Measurements from ENCODE around the gene MUC5AC. TPM values are rescaled to one million over a fixed set of nuclear protein-coding genes. Genes with fewer than 3 reads are reported as not detected.
A peak's percentile ranks its signal among the peaks of the same experiment; 100 is the strongest.
"Not testable (repeated sequence)": the region's sequence is repeated elsewhere in the genome, so short reads cannot be mapped to it uniquely, and the experiment has no call there.

The MUC5AC gene
- total RNA-seq (2014; rRNA removed; shearing (Covaris generic)): 0.03 TPM in 1 of 2 replicates, not detected in the other

- H3K36me3 ChIP-seq: no peaks in the 10 kb centered on the region
- H3K4me1 ChIP-seq (replicated peaks): peaks cover 28% of the 10 kb centered on the region
- H3K27ac ChIP-seq: no peak within 1 kb of the TSS
- H3K9me3 ChIP-seq (replicated peaks): no peaks in the 10 kb centered on the region
- peak in 1 of 2 experiments; percentile 33 for DNase-seq (ENCODE audit: low read depth in 1 of 2, low spot score in 2 of 2)
- no peaks in the 10 kb centered on the region for H3K27me3 ChIP-seq (replicated peaks)
- H3K4me3 ChIP-seq: no peak within 1 kb of the TSS
Observed at GRCh38 chr11:1157645-1158591, at the start of gene MUC5AC. MUC5AC (plus strand) TSS chr11:1157953; CDS start chr11:1158000, 47 bp downstream.

GRCh38 chr11:1108246-1108900 is 49.4 kb upstream of the MUC5AC start:
- Histone ChIP-seq H3K27ac (no peak overlapping the region), H3K27me3 (replicated peaks) (no peaks in the 10 kb centered on the region), H3K4me3 (no peak overlapping the region), H3K9me3 (replicated peaks) (no peaks in the 10 kb centered on the region), H3K36me3 (no peaks in the 10 kb centered on the region), H3K4me1 (replicated peaks) (no peaks in the 10 kb centered on the region)
- no peak for DNase-seq (ENCODE audit: low read depth in 1 of 2, low spot score in 2 of 2)

GRCh38 chr11:1109101-1109917 is 48.4 kb upstream of the MUC5AC start:
- no peak for DNase-seq (ENCODE audit: low read depth in 1 of 2, low spot score in 2 of 2)
- no peaks in the 10 kb centered on the region for H3K36me3 ChIP-seq
- no peak overlapping the region for H3K4me3 ChIP-seq
- no peaks in the 10 kb centered on the region for H3K4me1 ChIP-seq (replicated peaks)
- no peaks in the 10 kb centered on the region for H3K9me3 ChIP-seq (replicated peaks)
- H3K27ac ChIP-seq: no peak overlapping the region
- no peaks in the 10 kb centered on the region for H3K27me3 ChIP-seq (replicated peaks)

- Histone ChIP-seq H3K36me3 (no peaks in the 10 kb centered on the region), H3K27me3 (replicated peaks) (no peaks in the 10 kb centered on the region), H3K9me3 (replicated peaks) (no peaks in the 10 kb centered on the region), H3K4me3 (no peak overlapping the region), H3K27ac (no peak overlapping the region), H3K4me1 (replicated peaks) (no peaks in the 10 kb centered on the region)
- DNase-seq (ENCODE audit: low read depth in 1 of 2, low spot score in 2 of 2): no peak
Observed at GRCh38 chr11:1109918-1110705, 47.6 kb upstream of the MUC5AC start.

- Histone ChIP-seq H3K9me3 (replicated peaks) (no peaks in the 10 kb centered on the region), H3K27ac (no peak overlapping the region), H3K27me3 (replicated peaks) (no peaks in the 10 kb centered on the region), H3K36me3 (no peaks in the 10 kb centered on the region), H3K4me1 (replicated peaks) (no peaks in the 10 kb centered on the region), H3K4me3 (no peak overlapping the region)
- DNase-seq (ENCODE audit: low read depth in 1 of 2, low spot score in 2 of 2): no peak
Observed at GRCh38 chr11:1111545-1112212, 46.1 kb upstream of the MUC5AC start.

GRCh38 chr11:1112351-1113191 is 45.2 kb upstream of the MUC5AC start:
- Histone ChIP-seq H3K27me3 (replicated peaks) (no peaks in the 10 kb centered on the region), H3K4me3 (no peak overlapping the region), H3K36me3 (no peaks in the 10 kb centered on the region), H3K9me3 (replicated peaks) (no peaks in the 10 kb centered on the region), H3K27ac (no peak overlapping the region), H3K4me1 (replicated peaks) (no peaks in the 10 kb centered on the region)
- no peak for DNase-seq (ENCODE audit: low read depth in 1 of 2, low spot score in 2 of 2)

- Histone ChIP-seq H3K27me3 (replicated peaks) (no peaks in the 10 kb centered on the region), H3K4me1 (replicated peaks) (no peaks in the 10 kb centered on the region), H3K27ac (no peak overlapping the region), H3K9me3 (replicated peaks) (no peaks in the 10 kb centered on the region), H3K36me3 (no peaks in the 10 kb centered on the region), H3K4me3 (no peak overlapping the region)
- no peak for DNase-seq (ENCODE audit: low read depth in 1 of 2, low spot score in 2 of 2)
Observed at GRCh38 chr11:1113405-1114201, 44.1 kb upstream of the MUC5AC start.

GRCh38 chr11:1115292-1115691 is 42.5 kb upstream of the MUC5AC start:
- not testable (repeated sequence) for H3K9me3 ChIP-seq (replicated peaks); H3K4me3 ChIP-seq; H3K27ac ChIP-seq; DNase-seq (ENCODE audit: low read depth in 1 of 2, low spot score in 2 of 2); H3K36me3 ChIP-seq; H3K27me3 ChIP-seq (replicated peaks); H3K4me1 ChIP-seq (replicated peaks)

- Histone ChIP-seq H3K27ac (no peak overlapping the region), H3K4me1 (replicated peaks) (no peaks in the 10 kb centered on the region), H3K4me3 (no peak overlapping the region), H3K9me3 (replicated peaks) (no peaks in the 10 kb centered on the region), H3K36me3 (no peaks in the 10 kb centered on the region), H3K27me3 (replicated peaks) (no peaks in the 10 kb centered on the region)
- DNase-seq (ENCODE audit: low read depth in 1 of 2, low spot score in 2 of 2): no peak
Observed at GRCh38 chr11:1116104-1116503, 41.6 kb upstream of the MUC5AC start.

GRCh38 chr11:1116666-1117390 is 40.9 kb upstream of the MUC5AC start:
- no peak for DNase-seq (ENCODE audit: low read depth in 1 of 2, low spot score in 2 of 2)
- Histone ChIP-seq H3K9me3 (replicated peaks) (no peaks in the 10 kb centered on the region), H3K36me3 (no peaks in the 10 kb centered on the region), H3K4me1 (replicated peaks) (no peaks in the 10 kb centered on the region), H3K27ac (no peak overlapping the region), H3K4me3 (no peak overlapping the region), H3K27me3 (replicated peaks) (no peaks in the 10 kb centered on the region)

- Histone ChIP-seq H3K36me3 (no peaks in the 10 kb centered on the region), H3K9me3 (replicated peaks) (no peaks in the 10 kb centered on the region), H3K4me3 (no peak overlapping the region), H3K27ac (no peak overlapping the region), H3K27me3 (replicated peaks) (no peaks in the 10 kb centered on the region), H3K4me1 (replicated peaks) (no peaks in the 10 kb centered on the region)
- no peak for DNase-seq (ENCODE audit: low read depth in 1 of 2, low spot score in 2 of 2)
Observed at GRCh38 chr11:1117992-1118391, 39.8 kb upstream of the MUC5AC start.
